ENCODE data around the gene GPR142.
A peak's percentile ranks its signal among the peaks of the same experiment; 100 is the strongest.

Gene GPR142

GRCh38 chr17:74371653-74372147 is 4.4 kb downstream of the GPR142 start:
- DNase-seq = no peak

- no peak for DNase-seq
Observed at GRCh38 chr17:74372426-74372825, 5.1 kb downstream of the GPR142 start.

- no peak for DNase-seq
Observed at GRCh38 chr17:74373838-74374606, 6.7 kb downstream of the GPR142 start.

- no peak for DNase-seq
Observed at GRCh38 chr17:74374858-74375257, 7.6 kb downstream of the GPR142 start.

- DNase-seq = peak; percentile 81 to 94
Observed at GRCh38 chr17:74379495-74380085, 12.3 kb downstream of the GPR142 start.

- no peak for DNase-seq
Observed at GRCh38 chr17:74380086-74380958, 13.0 kb downstream of the GPR142 start.

GRCh38 chr17:74380959-74381808 is 13.9 kb downstream of the GPR142 start:
- DNase-seq = no peak

- DNase-seq = no peak
Observed at GRCh38 chr17:74383141-74383540, 15.8 kb downstream of the GPR142 start.

- DNase-seq = no peak
Observed at GRCh38 chr17:74385201-74385600, 17.9 kb downstream of the GPR142 start.

- DNase-seq = no peak
Observed at GRCh38 chr17:74386386-74386785, 19.1 kb downstream of the GPR142 start.

GRCh38 chr17:74387365-74388218 is 20.3 kb downstream of the GPR142 start:
- no peak for DNase-seq

GRCh38 chr17:74389084-74389753 is 21.9 kb downstream of the GPR142 start:
- DNase-seq = no peak

- DNase-seq = no peak
Observed at GRCh38 chr17:74389937-74390679, 22.8 kb downstream of the GPR142 start.

- DNase-seq = no peak
Observed at GRCh38 chr17:74390680-74391653, 23.7 kb downstream of the GPR142 start.

- no peak for DNase-seq
Observed at GRCh38 chr17:74391771-74392170, 24.5 kb downstream of the GPR142 start.

- DNase-seq = no peak
Observed at GRCh38 chr17:74392848-74393247, 25.5 kb downstream of the GPR142 start.

GRCh38 chr17:74393346-74393942 is 26.1 kb downstream of the GPR142 start:
- no peak for DNase-seq

- no peak for DNase-seq
Observed at GRCh38 chr17:74394275-74394950, 27.1 kb downstream of the GPR142 start.

Data from stimulated activated CD4-positive, alpha-beta T cell treated with anti-CD3 and anti-CD28 coated beads, Interleukin-4, amount 100 ng/mL, for 4 hours (primary cell).